Measurements from ENCODE around the gene TRABD2B. TPM values are rescaled to one million over a fixed set of nuclear protein-coding genes. Genes with fewer than 3 reads are reported as not detected.

The TRABD2B gene
- total RNA-seq, 6 donors from 2014 or later, result under 0.01 to 2.1 (median 0.62) TPM

DNA sequence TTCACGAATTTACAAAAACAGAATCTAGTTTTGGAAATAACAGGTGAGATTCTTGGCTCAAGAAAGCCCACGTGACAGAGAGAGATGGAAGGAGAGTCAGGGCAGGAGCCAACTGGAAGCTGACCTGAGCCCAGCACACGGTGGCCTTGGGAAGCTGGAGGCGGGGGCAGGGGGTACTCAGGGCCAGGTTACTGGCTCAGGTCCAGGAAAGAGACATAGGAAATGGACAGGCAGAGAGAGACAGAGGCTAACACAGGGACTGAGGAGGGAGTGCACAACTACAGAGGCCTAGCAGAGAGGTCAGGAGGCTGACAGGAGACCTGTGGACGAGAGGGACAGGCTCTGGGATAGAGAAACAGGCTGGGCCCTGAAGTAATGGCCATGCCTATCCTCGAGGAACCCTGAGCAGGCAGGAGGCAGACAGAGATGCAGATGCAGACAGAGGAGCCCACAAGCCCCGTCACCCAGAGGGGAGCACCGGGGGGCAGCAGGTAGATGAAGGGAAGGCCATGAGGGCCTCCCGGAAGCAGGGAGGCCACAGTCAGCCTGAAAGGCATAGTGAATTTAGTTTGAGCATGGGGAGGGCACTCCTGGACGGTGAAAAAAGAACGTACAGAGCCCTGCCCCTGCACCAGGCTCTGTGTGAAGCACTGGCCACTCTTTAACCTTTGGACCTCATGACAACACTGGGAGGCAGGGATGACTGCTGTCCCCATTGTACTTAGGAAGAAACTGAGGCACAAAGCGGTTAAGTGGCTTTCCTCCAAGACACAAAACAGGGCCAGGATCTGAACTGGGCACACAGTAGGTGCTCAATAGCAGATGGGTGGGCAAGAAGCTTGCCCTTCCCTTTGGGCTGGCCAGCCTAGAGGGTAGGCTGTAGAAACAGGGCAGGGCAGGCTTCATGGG lies 230.1 kb downstream of the TRABD2B start:
- ATAC-seq (ENCODE audit: low FRiP score in 2 of 2) (no peak), DNase-seq (no peak)
- H3K4me3 ChIP-seq, result no peak overlapping the region
- H3K9me3 ChIP-seq, result no peaks in the 10 kb centered on the region
- H3K4me1 ChIP-seq, result peaks cover 0 to 3% (median 0%) of the 10 kb centered on the region in 4 donors
- H3K27ac ChIP-seq, result no peak overlapping the region
- TF ChIP-seq, protein P1, sequence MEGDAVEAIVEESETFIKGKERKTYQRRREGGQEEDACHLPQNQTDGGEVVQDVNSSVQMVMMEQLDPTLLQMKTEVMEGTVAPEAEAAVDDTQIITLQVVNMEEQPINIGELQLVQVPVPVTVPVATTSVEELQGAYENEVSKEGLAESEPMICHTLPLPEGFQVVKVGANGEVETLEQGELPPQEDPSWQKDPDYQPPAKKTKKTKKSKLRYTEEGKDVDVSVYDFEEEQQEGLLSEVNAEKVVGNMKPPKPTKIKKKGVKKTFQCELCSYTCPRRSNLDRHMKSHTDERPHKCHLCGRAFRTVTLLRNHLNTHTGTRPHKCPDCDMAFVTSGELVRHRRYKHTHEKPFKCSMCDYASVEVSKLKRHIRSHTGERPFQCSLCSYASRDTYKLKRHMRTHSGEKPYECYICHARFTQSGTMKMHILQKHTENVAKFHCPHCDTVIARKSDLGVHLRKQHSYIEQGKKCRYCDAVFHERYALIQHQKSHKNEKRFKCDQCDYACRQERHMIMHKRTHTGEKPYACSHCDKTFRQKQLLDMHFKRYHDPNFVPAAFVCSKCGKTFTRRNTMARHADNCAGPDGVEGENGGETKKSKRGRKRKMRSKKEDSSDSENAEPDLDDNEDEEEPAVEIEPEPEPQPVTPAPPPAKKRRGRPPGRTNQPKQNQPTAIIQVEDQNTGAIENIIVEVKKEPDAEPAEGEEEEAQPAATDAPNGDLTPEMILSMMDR (IDR thresholded peaks at IDR 0.05), result no peak
- no peak for TF ChIP-seq POLR2A (IDR thresholded peaks at IDR 0.05)
- TF ChIP-seq EP300 (IDR thresholded peaks at IDR 0.05), result no peak
- no peak for TF ChIP-seq POLR2AphosphoS5 (IDR thresholded peaks at IDR 0.05)
- H3K27me3 ChIP-seq, result no peaks in the 10 kb centered on the region
- WGBS, 2 donors, result 80 to 84% methylated on average over 12 of the region's 12 CpGs
- no peaks in the 10 kb centered on the region for H3K36me3 ChIP-seq

DNA sequence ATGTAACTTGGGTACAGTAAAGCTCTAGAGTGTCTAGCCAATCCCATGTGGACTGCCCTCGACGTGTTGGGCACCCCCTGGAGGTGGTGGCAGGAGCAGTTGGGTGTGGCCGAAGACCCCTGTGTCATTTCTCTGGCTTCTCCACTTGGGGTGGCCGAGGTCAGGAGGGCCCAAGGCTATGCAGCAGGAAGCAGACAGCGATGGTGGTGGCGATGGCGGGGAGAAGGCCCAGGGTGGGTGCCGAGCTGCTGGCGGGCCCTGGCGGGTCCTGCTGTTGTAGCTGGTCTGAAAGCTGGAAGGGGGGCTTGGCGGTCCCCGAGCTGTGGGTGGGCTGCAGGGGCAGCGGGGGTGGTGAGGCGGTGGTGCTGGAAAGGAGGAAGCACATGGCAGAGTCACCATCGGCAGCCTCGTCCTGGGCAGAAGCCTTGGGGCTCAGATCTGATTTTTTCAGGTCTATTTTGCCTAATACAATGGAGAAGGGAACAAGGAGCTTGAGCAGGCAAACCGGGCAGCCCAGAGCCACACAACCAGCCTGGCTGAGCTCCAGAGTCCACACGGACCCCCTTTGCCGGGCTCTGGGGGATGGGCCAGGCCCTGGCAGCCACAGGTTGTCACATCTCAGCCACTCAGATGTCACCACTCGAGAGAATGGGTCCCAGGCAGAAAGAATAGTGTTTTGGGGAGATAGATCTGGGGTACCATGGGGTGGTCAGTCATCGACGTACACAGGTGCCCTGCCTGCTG lies 231.3 kb downstream of the TRABD2B start:
- no peaks in the 10 kb centered on the region for H3K27me3 ChIP-seq
- TF ChIP-seq, protein P1 (IDR thresholded peaks at IDR 0.05), result no peak
- TF ChIP-seq POLR2AphosphoS5 (IDR thresholded peaks at IDR 0.05) (no peak), EP300 (IDR thresholded peaks at IDR 0.05) (no peak), POLR2A (IDR thresholded peaks at IDR 0.05) (no peak)
- no peak overlapping the region for H3K4me3 ChIP-seq
- no peaks in the 10 kb centered on the region for H3K36me3 ChIP-seq
- ATAC-seq (ENCODE audit: low FRiP score in 2 of 2), result no peak
- WGBS, 2 donors, result 89 to 92% methylated on average over 19 to 22 of the region's 22 CpGs
- H3K4me1 ChIP-seq, result peaks cover 0 to 3% (median 0%) of the 10 kb centered on the region in 4 donors
- DNase-seq, result no peak
- H3K27ac ChIP-seq, result no peak overlapping the region
- no peaks in the 10 kb centered on the region for H3K9me3 ChIP-seq

DNA sequence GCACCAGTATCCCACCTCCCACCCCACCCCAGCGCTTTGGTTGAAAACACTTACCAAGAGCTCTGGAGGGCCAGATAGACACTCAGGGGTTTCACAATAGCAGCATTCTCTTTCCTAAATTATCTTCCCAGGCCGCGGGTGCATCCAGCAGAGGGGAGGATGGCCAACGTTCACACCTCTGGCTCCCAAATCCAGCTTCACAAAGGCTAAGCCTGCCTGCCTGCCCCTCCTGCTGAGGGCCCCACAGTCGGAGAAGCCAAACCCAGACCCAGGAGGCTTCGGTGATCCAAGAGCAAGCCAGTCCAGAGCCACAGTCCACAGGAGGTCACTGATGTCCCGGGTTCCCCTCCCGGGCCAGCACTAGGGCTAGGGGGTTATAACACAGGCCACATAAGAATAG lies 231.9 kb downstream of the TRABD2B start:
- TF ChIP-seq, protein P1 (IDR thresholded peaks at IDR 0.05), result no peak
- TF ChIP-seq EP300 (IDR thresholded peaks at IDR 0.05), result no peak
- TF ChIP-seq POLR2A (IDR thresholded peaks at IDR 0.05), result no peak
- TF ChIP-seq POLR2AphosphoS5 (IDR thresholded peaks at IDR 0.05), result no peak
- peaks cover 0 to 3% (median 0%) of the 10 kb centered on the region in 4 donors for H3K4me1 ChIP-seq
- H3K9me3 ChIP-seq, result no peaks in the 10 kb centered on the region
- H3K36me3 ChIP-seq, result no peaks in the 10 kb centered on the region
- DNase-seq (no peak), ATAC-seq (ENCODE audit: low FRiP score in 2 of 2) (no peak)
- 85 to 92% methylated on average over 6 to 8 of the region's 8 CpGs for WGBS, 2 donors
- no peak overlapping the region for H3K27ac ChIP-seq
- H3K27me3 ChIP-seq, result no peaks in the 10 kb centered on the region
- no peak overlapping the region for H3K4me3 ChIP-seq

DNA sequence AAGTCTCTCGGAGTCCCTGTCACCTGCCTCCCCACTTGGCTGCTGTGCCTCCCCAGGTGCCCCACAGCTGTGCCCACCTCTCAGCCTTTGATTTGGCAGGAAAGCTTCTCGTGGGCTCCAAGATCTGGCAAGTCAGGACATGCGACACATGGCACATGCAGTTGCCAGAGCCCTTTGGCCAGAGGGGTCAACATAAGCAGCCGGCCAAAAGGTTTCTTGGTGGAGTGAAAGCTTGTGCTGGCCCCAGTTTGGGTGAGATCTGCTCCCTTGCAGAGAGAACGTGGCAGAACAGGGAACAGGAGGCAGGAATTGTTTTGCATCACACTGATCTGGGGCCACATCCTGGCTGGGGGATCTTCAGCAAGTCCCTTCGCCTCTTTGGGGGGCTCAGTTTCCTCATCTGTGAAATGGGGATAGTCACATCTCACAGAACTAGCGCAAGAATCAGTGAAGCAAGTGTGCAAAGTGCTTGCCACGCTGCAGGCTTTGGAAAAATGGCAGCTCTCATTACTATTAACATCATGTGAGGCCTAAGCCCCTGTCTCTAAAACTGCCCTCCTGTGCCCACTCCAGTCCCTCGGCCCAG lies 232.6 kb downstream of the TRABD2B start:
- no peaks in the 10 kb centered on the region for H3K9me3 ChIP-seq
- no peak for ATAC-seq (ENCODE audit: low FRiP score in 2 of 2)
- no peak overlapping the region for H3K4me3 ChIP-seq
- no peaks in the 10 kb centered on the region for H3K36me3 ChIP-seq
- no peak overlapping the region for H3K27ac ChIP-seq
- H3K4me1 ChIP-seq, result peaks cover 0 to 3% (median 0%) of the 10 kb centered on the region in 4 donors
- DNase-seq, result no peak
- no peaks in the 10 kb centered on the region for H3K27me3 ChIP-seq
- TF ChIP-seq EP300 (IDR thresholded peaks at IDR 0.05) (no peak), POLR2AphosphoS5 (IDR thresholded peaks at IDR 0.05) (no peak), POLR2A (IDR thresholded peaks at IDR 0.05) (no peak)
- TF ChIP-seq, protein P1 (IDR thresholded peaks at IDR 0.05), result no peak
- WGBS, 2 donors, result 90 to 96% methylated on average over 7 to 9 of the region's 9 CpGs

All from upper lobe of left lung (tissue), 6 donors.